Right atrium auricular region (tissue), 2 donors: Measurements from ENCODE around the gene TMEM151A. TPM values are rescaled to one million over a fixed set of nuclear protein-coding genes. Genes with fewer than 3 reads are reported as not detected.
A peak's percentile ranks its signal among the peaks of the same experiment; 100 is the strongest.

Experiments used
- DNase-seq: peaks from one replicate; pipeline ENCODE4 v3.0.0-alpha.2; 2019; ENCODE audit warnings: low spot score
- H3K27ac ChIP-seq, 2 donors: fragments of 200-600 bp; sonication (generic); 1 replicate in 1 of 2; 2 replicates in 1 of 2; pipeline ENCODE4 v1.5.1; 2016 to 2019
- H3K27me3 ChIP-seq, 2 donors: fragments of 200-600 bp; sonication (generic); one replicate each; pipeline versions ENCODE4 v1.5.1 to v1.6.0; 2017 to 2019
- H3K36me3 ChIP-seq: fragments of 200-600 bp; sonication (generic); one replicate; pipeline ENCODE4 v1.5.1; 2016
- H3K4me1 ChIP-seq, 2 donors: fragments of 200-600 bp; sonication (generic); one replicate each; pipeline versions ENCODE4 v1.5.1 to v1.6.0; 2017 to 2019
- H3K4me3 ChIP-seq, 2 donors: fragments of 200-600 bp; sonication (generic); 1 replicate in 1 of 2; 2 replicates in 1 of 2; pipeline ENCODE4 v1.5.1; 2017 to 2019; ENCODE audit warnings: mild to moderate bottlenecking in 1 of 2, moderate library complexity in 1 of 2
- H3K9me3 ChIP-seq, 2 donors: fragments of 200-600 bp; sonication (generic); one replicate each; pipeline ENCODE4 v1.5.1; 2019
- CTCF ChIP-seq, 2 donors: fragments of 200-600 bp; sonication (generic); IDR thresholded peaks; one replicate each; pipeline ENCODE4 v1.5.1; 2019; ENCODE audit warnings: antibody characterized with exemption in 2 of 2
- total RNA-seq, 2 donors: library from RNA; depleted of rRNA; stranded (reverse); fragments of >200 nt; gene quantifications; one replicate each; pipeline ENCODE4 v1.1.0, GENCODE V29; 2016

TMEM151A gene
- total RNA-seq, 2 donors from 2014 or later = 1.4 to 5.5 TPM

GRCh38 chr11:66322732-66323427 lies 31.2 kb downstream of the TMEM151A start:
- peak; percentile 83 for DNase-seq
- Histone ChIP-seq H3K9me3 (no peaks in the 10 kb centered on the region), H3K36me3 (no peaks in the 10 kb centered on the region), H3K4me1 (peaks cover 4 to 36% of the 10 kb centered on the region in 2 donors), H3K27ac (peak overlapping the region; percentile 31 to 47), H3K4me3 (no peak overlapping the region), H3K27me3 (no peaks in the 10 kb centered on the region)
- TF ChIP-seq CTCF (IDR thresholded peaks at IDR 0.05) = no peak

GRCh38 chr11:66323684-66324083 lies 32.0 kb downstream of the TMEM151A start:
- no peak for TF ChIP-seq CTCF (IDR thresholded peaks at IDR 0.05)
- peaks cover 4 to 36% of the 10 kb centered on the region in 2 donors for H3K4me1 ChIP-seq
- DNase-seq = no peak
- no peaks in the 10 kb centered on the region for H3K9me3 ChIP-seq
- no peaks in the 10 kb centered on the region for H3K27me3 ChIP-seq
- no peaks in the 10 kb centered on the region for H3K36me3 ChIP-seq
- no peak overlapping the region for H3K27ac ChIP-seq
- no peak overlapping the region for H3K4me3 ChIP-seq

GRCh38 chr11:66324664-66325063 lies 33.0 kb downstream of the TMEM151A start:
- H3K27ac ChIP-seq = no peak overlapping the region
- peaks cover 4 to 39% of the 10 kb centered on the region in 2 donors for H3K4me1 ChIP-seq
- H3K9me3 ChIP-seq = no peaks in the 10 kb centered on the region
- no peak for TF ChIP-seq CTCF (IDR thresholded peaks at IDR 0.05)
- DNase-seq = no peak
- H3K4me3 ChIP-seq = no peak overlapping the region
- H3K36me3 ChIP-seq = no peaks in the 10 kb centered on the region
- no peaks in the 10 kb centered on the region for H3K27me3 ChIP-seq

- Histone ChIP-seq H3K27me3 (no peaks in the 10 kb centered on the region), H3K4me1 (peaks cover 4 to 39% of the 10 kb centered on the region in 2 donors), H3K36me3 (no peaks in the 10 kb centered on the region), H3K27ac (peak overlapping the region; percentile 79 to 87), H3K9me3 (no peaks in the 10 kb centered on the region), H3K4me3 (no peak overlapping the region)
- TF ChIP-seq CTCF (IDR thresholded peaks at IDR 0.05) = no peak
- DNase-seq = no peak
These were observed 33.6 kb downstream of the TMEM151A start for GRCh38 chr11:66325263-66325671.

- Histone ChIP-seq H3K9me3 (no peaks in the 10 kb centered on the region), H3K36me3 (no peaks in the 10 kb centered on the region), H3K4me3 (no peak overlapping the region), H3K4me1 (peaks cover 4 to 39% of the 10 kb centered on the region in 2 donors), H3K27ac (peak overlapping the region; percentile 79 to 87), H3K27me3 (no peaks in the 10 kb centered on the region)
- no peak for DNase-seq
- no peak for TF ChIP-seq CTCF (IDR thresholded peaks at IDR 0.05)
These were observed 34.8 kb downstream of the TMEM151A start for GRCh38 chr11:66326261-66327111.
